GM19193 (cell line): ENCODE data around the gene MAP1A.

Experiments
- POLR2A ChIP-seq: IDR thresholded peaks from 4 replicates; pipeline ENCODE4 v1.6.1; 2011; ENCODE audit not compliant: insufficient read depth, insufficient read length; ENCODE audit errors: extremely low read depth

The MAP1A gene

GRCh38 chr15:43499635-43500034 is 17.8 kb upstream of the MAP1A start:
- no peak for TF ChIP-seq POLR2A

- no peak for TF ChIP-seq POLR2A
These were observed 11.7 kb upstream of the MAP1A start for GRCh38 chr15:43505738-43506137.

- TF ChIP-seq POLR2A: no peak
These were observed 9.0 kb upstream of the MAP1A start for GRCh38 chr15:43508421-43508820.

GRCh38 chr15:43508991-43509659 is 8.3 kb upstream of the MAP1A start:
- TF ChIP-seq POLR2A: no peak

GRCh38 chr15:43509660-43510199 is 7.7 kb upstream of the MAP1A start:
- TF ChIP-seq POLR2A: no peak

GRCh38 chr15:43510200-43511011 is 7.0 kb upstream of the MAP1A start:
- TF ChIP-seq POLR2A: peak; percentile 49

- no peak for TF ChIP-seq POLR2A
These were observed 6.2 kb upstream of the MAP1A start for GRCh38 chr15:43511012-43511885.

GRCh38 chr15:43513550-43513949 is 3.9 kb upstream of the MAP1A start:
- no peak for TF ChIP-seq POLR2A

GRCh38 chr15:43514241-43515057 is 3.0 kb upstream of the MAP1A start:
- TF ChIP-seq POLR2A: no peak

GRCh38 chr15:43515741-43516140 is 1.7 kb upstream of the MAP1A start:
- no peak for TF ChIP-seq POLR2A

- TF ChIP-seq POLR2A: no peak
These were observed 1.2 kb upstream of the MAP1A start for GRCh38 chr15:43516185-43516584.

GRCh38 chr15:43516801-43517353 is 531 bp upstream of the MAP1A start:
- no peak for TF ChIP-seq POLR2A

- TF ChIP-seq POLR2A: no peak
These were observed 871 bp downstream of the MAP1A start for GRCh38 chr15:43518197-43518761.
